Stimulated activated CD8-positive, alpha-beta memory T cell treated with anti-CD3 and anti-CD28 coated beads, Interleukin-4, amount 100 ng/mL, for 48 hours (primary cell): ENCODE results near the gene DNAJC13.
"Not testable (repeated sequence)": the region's sequence is repeated elsewhere in the genome, so short reads cannot be mapped to it uniquely, and the experiment has no call there.

Experiments
- DNase-seq: peaks from one replicate; pipeline ENCODE4 v3.0.0-alpha.2; 2020

The DNAJC13 gene, protein sequence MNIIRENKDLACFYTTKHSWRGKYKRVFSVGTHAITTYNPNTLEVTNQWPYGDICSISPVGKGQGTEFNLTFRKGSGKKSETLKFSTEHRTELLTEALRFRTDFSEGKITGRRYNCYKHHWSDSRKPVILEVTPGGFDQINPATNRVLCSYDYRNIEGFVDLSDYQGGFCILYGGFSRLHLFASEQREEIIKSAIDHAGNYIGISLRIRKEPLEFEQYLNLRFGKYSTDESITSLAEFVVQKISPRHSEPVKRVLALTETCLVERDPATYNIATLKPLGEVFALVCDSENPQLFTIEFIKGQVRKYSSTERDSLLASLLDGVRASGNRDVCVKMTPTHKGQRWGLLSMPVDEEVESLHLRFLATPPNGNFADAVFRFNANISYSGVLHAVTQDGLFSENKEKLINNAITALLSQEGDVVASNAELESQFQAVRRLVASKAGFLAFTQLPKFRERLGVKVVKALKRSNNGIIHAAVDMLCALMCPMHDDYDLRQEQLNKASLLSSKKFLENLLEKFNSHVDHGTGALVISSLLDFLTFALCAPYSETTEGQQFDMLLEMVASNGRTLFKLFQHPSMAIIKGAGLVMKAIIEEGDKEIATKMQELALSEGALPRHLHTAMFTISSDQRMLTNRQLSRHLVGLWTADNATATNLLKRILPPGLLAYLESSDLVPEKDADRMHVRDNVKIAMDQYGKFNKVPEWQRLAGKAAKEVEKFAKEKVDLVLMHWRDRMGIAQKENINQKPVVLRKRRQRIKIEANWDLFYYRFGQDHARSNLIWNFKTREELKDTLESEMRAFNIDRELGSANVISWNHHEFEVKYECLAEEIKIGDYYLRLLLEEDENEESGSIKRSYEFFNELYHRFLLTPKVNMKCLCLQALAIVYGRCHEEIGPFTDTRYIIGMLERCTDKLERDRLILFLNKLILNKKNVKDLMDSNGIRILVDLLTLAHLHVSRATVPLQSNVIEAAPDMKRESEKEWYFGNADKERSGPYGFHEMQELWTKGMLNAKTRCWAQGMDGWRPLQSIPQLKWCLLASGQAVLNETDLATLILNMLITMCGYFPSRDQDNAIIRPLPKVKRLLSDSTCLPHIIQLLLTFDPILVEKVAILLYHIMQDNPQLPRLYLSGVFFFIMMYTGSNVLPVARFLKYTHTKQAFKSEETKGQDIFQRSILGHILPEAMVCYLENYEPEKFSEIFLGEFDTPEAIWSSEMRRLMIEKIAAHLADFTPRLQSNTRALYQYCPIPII (N-terminal part only)

DNA sequence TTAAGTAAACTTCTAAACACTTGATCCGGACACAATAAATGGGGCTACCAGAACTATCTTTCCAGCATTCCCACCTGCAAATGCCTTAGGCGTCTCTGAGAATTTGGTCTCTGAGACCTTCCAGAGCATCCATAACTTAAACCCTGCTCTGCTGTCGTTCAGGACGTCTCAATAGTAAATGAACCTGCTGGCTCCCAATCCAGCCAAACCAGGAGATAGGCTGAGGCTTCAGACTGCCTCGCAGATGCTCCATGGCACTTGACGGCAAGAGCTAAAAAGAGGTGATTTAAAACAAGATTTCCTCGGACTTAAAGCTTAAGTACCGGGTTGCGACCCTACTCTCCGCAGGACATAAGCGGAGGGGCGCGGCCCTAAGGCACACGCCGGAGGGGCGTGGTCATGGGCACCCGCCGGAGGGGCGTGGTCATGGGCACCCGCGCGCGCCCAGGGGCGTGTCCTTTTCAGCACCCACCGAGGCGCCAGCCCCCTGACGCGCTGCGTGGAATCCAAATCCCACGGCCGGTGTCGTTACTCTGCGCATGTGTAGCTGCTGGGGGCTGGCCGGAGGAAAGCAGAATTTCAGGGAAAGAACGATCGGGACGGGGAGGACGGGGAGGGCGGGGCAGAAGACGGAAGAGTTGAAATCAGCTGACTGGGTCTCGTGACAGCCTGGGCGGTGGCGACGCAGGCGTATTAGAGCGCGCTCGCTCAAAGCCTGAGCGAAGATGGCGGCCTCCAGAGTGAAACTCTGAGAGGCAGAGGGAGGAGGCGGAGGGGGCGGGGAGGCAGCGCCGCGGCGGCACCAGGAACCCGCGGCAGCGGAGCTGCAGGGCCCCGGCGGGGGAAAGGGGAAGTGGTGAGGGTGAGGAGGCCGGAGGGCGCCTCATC lies at the start of gene DNAJC13:
Gene DNAJC13 (plus strand): TSS at position 696 of the 888 bp plus-strand sequence. CDS start 17,049 bp downstream, outside the sequence.
- peak; percentile 92 for DNase-seq

DNA sequence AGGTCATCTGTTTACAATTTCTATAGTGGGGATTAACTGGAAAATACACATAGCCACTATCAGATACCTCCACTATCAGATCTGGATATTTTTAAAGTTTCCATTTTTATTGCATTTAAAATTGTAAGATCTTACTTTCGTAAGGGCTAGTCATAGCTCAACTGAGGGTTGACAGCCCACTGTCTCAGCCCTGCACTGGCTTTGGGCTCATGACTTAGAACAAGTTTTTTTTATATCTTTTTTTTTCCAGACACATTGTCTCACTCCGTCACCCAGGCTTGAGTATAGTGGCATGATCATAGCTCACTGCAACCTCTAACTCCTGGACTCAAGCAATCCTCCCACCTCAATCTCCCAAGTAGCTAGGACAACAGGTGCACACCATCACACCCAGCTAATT lies 48.8 kb upstream of the DNAJC13 start:
- DNase-seq = no peak

DNA sequence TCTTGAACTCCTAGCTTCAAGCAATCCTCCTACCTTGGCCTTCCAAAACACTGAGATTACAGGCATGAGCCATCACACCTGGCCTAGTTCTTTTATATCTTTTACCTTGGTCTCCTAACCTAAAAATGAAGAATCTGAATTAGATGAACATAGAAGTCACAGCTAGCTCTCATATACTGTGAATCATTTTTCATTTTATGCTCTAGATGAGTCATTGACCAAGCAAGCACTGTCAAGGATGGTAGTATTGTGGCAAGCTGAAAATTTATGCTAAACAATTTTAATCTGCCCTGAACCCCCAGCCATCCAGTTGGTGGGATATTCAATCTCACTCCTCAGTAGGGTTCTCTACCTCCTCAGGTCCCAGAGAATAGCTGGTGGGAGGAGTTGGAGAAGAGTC lies 48.3 kb upstream of the DNAJC13 start:
- DNase-seq = no peak

DNA sequence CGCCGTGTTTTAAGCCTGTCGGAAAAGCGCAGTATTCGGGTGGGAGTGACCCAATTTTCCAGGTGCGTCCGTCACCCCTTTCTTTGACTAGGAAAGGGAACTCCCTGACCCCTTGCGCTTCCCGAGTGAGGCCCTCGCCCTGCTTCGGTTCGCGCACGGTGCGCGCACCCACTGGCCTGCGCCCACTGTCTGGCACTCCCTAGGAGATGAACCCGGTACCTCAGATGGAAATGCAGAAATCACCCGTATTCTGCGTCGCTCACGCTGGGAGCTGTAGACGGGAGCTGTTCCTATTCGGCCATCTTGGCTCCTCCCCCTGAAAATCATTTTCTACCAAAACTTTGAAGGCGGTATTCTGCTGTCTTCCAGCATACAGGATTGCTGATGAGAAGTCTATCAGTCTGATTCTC lies 40.4 kb upstream of the DNAJC13 start:
- not testable (repeated sequence) for DNase-seq

DNA sequence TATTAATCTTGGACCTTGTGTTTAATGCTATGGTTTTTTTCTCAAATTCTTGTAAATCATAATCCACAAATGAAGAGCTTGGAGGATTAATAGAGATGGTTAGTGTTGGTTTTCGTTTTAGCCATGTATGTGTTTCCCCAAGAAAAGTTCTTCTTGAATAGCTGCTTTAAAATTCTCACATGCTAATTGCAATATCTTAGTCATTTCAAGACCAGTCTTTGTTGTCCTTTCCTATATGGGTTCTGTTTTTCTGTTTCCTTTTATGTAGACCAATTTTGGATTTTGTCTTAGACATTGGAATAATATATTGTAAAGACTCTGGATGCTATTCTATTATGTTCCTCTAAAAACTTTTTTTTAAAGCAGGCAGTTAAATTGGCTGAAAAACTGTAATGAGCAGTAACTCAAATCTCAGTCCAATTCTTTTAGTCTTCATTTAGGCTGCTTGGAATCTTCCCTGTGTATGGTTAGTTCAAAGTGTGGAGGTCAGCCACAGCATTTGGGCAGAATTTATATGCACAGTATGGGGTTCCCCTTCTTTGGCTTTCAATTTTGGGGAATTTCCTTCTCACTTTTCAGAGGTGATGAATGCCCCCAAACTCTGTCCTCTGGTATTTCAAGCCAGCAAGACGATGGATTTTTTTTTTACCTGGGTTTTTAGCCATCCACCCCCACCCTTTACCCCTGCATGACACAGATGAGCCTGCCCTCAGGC lies 39.1 kb upstream of the DNAJC13 start:
- no peak for DNase-seq

DNA sequence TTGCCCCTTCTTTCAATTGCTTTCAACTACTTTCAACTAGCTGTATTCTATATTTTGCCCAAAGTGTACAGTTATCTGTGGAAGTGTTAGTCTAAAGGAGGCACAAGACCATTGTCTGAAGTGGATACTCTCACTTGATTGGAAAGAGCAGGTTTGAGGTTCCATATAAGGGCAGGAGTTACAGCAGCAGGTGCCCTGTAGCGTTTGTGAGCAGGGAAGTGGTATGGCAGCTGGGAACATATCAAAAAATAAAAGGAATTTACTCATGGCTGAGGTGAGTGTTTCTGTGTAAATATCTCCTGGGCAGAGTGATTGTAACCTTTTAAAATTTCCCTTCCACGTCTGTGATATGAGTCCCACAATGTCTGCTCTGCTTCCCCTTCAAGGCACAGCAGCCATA lies 38.5 kb upstream of the DNAJC13 start:
- no peak for DNase-seq

DNA sequence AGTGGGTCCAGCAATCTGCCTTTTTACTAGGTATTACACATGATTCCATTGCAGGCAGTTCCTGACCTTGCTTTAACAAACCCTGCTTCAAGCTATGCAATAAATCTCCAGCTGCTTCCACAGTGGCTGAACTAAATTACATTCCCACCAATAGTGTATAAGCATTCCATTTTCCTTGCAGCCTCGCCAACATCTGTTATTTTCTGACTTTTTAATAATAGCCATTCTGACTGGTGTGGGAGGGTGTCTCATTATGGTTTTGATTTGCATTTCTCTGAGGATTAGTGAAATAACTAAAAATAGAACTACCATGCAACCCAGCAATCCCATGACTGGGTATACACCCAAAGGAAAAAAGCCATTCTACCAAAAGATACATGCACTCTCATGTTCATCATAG lies 36.4 kb upstream of the DNAJC13 start:
- DNase-seq = no peak

DNA sequence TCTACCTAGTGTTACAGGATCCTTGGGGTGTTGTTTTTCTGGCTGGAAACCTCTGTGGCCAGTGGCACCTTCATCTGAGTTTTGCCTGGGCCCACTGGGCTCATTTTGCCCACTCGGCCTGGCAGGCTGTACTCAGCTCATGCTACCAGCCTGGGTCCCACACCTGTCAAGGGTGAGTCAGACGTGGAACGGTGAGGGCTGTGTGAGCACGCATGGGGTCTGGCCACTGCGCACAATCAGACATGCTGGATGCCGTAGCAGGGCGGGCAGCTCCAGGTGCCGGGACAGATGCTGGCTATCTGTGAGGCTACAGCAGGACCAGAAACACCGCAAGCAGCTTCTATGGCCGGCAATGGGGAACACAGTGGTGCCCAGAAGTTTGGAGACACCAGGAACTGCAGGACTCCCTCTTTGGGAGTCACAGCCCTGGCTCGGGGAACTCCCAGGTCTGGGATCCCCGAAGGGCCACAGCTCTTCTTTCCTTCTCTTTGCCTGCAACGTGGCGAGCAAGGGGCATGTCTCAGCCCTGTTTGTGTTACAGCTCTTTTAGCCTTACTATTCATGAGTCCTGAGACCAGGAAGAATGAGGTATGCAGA lies 35.9 kb upstream of the DNAJC13 start:
- no peak for DNase-seq

DNA sequence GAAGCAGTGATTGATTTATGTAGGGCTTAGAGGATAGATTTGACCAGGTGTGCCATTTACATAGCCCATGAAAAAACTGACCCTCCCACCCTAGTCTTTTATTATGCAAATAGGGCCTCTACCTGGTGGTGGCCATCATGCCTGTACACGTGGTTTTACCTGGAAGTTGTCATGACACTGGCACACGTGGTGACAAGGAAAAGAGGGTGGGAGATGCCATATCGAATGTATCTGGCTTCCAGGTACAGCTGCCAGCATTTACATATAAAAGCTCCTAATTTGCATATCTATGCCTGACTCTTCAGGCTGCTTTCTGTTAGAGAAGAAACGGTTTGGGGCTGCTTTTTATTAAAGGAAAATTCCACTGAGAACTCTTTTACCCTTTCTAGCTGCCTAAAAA lies 35.0 kb upstream of the DNAJC13 start:
- no peak for DNase-seq

DNA sequence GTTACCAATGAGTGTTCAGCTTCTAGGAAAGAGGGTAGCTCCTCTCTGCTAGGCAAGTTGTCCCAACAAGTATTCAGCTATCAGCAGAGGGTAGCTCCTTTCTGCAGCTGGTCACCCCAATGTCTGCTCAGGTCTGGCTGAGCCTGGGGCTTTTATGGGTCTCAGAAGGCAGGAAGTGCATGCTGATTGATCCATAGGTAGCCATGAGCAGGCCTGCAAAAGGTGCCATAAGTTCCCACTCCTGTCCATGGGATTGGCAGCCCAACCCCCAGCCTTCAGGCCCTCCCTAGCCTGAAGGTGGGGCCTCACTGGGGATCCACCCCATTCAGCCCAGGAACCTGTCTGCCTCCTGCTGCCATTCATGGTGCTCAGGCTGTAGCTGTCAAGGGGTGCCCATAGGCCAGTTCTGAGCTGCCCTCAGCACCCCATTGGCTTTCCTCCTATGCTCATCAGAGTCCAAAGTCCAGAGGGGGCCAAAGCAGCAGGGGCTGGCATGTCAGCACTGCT lies 34.6 kb upstream of the DNAJC13 start:
- DNase-seq = no peak

DNA sequence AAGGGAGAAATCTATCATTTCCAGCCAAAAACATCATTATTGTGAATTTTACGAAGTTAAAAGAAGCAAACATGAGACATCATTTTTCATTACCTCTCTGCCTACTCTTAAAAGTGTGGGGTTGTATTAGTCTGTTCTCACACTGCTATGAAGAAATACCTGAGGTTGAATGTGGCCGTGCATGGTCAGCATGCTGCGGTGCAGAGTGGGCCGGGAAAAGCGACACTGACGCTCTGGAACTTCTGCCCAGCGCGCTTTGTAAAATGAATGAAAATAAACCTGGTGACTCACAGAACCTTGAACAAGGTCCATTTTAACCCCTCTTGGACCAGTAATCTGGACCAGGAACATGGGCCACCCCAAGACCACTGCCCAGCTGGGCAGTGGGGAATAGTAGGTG lies 31.0 kb upstream of the DNAJC13 start:
- DNase-seq = no peak

DNA sequence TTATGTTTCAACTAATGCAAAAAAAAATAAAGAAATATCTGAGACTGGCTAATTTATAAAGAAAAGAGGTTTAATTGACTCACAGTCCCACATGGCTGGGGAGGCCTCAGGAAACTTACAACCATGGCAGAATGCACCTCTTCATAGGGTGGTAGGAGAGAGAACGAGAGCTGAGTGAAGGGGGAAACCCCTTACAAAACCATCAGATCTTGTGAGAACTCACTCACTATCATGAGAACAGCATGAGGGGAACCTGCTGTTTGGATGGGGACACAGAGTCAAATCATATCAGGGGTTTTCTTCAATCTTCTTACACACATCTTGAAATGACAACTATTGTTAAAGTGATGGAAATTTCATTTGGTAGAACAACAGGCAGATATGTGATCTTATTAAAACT lies 24.6 kb upstream of the DNAJC13 start:
- not testable (repeated sequence) for DNase-seq

DNA sequence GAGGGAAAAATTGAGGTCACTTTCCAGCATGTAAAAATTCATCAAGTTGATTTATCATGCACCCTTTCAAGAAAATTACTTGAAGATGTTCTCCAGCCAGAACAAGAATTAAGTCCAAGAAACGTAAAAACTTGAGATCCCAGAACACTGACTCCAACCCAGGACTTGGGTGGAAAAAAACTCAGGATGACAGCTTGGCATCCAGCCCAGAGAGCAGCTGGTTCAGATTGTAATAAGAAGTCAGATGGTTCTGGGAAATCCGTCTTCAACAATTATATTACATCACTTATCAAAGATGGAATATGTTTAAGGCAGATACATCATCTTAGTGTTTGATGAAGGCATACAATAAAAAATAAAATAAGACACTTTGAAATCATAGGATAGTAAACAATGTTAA lies 23.0 kb upstream of the DNAJC13 start:
- DNase-seq = no peak

DNA sequence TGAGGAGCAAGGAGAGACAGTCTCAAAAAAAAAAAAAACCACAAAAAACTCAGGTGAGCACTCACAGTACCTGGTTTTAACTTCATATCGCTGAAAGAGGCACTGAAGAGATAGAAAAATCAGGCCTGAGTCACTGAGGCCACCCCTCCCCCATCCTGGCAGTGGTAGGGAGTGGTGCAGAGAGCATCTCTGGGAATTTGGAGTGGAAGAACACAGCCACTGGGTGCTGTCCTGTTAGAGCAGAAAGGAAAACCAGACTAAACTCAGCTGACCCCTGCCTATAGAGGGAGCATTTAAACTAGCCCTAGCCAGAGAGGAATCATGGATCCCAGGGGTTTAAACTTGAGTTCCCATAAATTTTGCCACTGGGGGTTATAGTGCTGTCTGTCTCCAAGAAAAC lies 22.2 kb upstream of the DNAJC13 start:
- no peak for DNase-seq

DNA sequence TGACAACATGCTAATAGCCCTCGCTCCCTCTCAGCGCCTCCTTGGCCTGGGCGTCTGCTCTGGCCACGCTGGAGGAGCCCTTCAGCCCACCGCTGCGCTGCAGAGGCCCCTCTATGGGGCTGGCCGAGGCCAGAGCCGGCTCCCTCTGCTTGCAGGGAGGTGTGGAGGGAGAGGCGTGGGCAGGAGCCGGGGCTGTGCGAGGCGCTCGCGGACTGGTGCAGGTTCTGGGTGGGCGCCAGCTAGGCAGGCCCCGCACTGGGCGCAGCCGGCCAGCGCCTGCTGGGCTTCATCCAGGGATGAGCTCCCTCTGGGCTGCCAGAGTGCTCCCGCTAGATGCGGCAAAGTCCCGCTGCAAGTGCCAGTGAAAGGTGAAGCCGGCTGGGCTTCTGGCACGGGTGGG lies 21.0 kb upstream of the DNAJC13 start:
- DNase-seq = no peak

DNA sequence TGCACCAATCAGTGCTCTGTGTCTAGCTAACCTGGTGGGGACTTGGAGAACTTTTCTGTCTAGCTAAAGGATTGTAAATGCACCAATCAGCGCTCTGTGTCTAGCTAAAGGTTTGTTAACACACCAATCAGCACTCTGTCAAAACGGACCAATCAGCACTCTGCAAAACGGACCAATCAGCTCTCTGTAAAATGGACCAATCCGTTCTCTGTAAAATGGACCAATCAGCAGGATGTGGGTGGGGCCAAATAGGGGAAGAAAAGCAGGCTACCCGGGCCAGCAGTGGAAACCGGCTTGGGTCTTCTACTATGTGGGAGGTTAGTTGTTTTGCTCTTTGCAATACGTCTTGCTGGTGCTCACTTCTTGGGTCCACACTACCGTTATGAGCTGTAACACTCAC lies 20.5 kb upstream of the DNAJC13 start:
- not testable (repeated sequence) for DNase-seq

DNA sequence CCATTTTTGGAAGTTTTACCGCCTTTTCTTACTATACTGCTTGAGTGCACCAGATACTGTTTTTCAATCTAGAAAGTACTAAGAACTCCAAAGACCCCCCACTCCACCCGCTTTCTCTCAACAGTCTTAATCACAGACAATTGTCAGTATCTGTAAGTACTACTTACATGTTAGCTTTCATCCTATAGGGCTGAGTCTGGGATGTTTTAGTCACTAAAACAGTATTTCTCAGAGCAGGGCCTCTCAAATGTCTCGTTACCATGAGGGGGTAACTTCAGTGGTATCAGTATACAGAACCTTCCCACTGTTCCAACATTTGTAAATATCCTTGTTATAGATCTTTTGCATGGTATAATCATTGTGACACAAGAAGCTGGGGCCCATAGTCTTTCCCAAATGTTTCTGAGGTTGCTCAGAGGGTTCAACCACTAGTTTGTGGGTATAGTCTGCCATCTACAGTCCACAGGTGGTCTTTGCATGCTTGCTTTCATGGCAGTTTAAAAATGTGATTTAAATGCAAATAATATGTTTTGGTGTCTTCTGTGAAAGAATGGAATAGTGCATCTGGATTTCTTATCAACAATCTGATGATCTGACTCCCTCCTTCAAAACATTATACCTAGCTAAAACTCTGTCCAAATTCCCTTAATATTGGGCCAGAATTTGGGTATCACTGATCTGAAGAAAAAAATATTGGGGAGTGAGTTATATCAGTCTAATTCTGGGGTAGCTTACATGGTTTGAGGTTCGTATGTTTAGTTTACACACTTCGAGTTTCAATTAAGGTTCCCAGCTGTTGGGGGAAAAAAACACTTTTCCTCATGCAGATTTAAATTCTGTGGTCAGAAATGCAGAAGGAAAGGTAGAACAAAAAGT lies 18.0 kb upstream of the DNAJC13 start:
- DNase-seq = peak; percentile 36

DNA sequence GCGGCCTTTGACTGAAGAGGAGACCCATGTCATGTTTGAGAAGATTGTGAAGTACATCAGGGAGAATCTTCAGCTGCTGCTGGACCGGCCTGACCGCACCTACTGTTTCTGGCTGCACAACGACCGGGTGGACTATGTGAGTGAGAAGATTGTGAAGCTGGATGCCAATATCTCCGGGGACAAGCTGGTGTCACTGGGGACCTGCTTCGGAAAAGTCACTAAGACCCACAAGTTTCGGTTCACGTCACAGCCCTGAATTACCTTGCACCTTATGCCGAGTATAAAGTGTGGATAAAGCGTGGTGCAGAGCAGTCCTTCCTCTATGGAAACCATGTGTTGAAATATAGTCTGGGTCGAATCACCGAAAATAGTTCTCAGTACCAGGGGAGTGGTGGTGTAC lies 16.0 kb upstream of the DNAJC13 start:
- no peak for DNase-seq

DNA sequence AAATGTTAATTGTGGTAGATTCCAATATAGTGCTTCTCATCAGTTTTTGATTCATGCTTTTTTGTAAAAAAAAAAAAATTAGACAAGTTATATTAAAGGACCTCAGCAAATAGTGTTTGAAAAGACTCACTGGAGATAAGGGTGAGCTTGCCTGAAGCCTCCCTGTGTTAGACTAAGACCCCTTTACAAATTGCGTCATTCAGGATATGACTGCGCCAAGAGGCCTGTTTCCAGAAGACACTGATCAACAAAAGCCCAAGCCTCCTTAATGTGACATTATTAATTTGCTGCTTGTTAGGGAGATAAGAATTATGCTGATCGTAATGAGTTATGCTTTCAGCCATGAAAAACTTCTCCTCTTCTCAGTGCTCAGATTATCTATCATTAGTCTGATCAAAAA lies 13.0 kb upstream of the DNAJC13 start:
- DNase-seq = no peak

DNA sequence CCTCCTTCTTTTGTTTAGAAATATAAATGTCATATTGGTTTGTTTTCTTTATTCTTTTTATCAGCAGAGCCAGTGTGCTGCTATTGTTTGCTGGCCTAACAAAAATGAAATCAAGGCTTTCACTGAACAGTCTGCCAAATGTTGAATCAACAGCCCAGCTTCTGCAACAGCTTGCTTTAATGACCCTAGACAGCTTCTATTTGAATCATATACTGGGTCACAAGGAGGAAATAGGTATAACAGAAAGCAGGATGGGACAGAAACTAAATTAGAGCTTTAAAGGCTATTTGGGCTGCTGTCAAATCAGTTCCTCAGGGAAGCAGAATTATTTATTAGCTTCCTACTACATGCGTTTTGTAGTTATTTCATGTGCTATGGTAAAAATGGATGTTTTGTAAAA lies 12.1 kb upstream of the DNAJC13 start:
- no peak for DNase-seq
